ENCODE measurements around the gene ARHGEF2. TPM values are rescaled to one million over a fixed set of nuclear protein-coding genes. Genes with fewer than 3 reads are reported as not detected.

Gene ARHGEF2
- total and polyA plus RNA-seq, 9 of the 15 experiments (the other 6 are each of a cell fraction or from before 2014, with no cell fraction given) = 7.1 to 162 (median 62.2) TPM

- peaks cover 2 to 7% of the 10 kb centered on the region in 2 experiments; a peak in 4 of 5 replicates for H3K4me1 ChIP-seq (replicated peaks in 1 of 2; ENCODE audit: control insufficient read depth in 2 of 2, insufficient read depth in 2 of 2, low read length in 2 of 2)
- ChIA-PET POLR2A (interaction anchor here (0.6 to 1.7 kb wide), 10 partner anchors 8 to 447 kb away, joined by 3 to 6 read pairs (median 4); no protein-coding TSS in a partner anchor), CTCF (ENCODE audit: low intra/inter-chr PET ratio) (interaction anchor here (0.7 to 3.5 kb wide), 3 partner anchors 51 to 128 kb away, joined by 3 to 42 read pairs (median 5); partner anchors contain the start of gene KHDC4)
- in situ Hi-C loops (cut with MboI) = no loop called here
- no peaks in the 10 kb centered on the region for H3K36me3 ChIP-seq (ENCODE audit: control insufficient read depth, insufficient read depth, low read length)
- no TSS peak for BruUV-seq (replicated peaks)
- no peak overlapping the region for H3K4me2 ChIP-seq (ENCODE audit: insufficient read depth, low read length)
- DNase-seq (ENCODE audit: extremely low read depth in 1 of 4, low spot score in 3 of 4) = peak; percentile 69 to 76 (median 72)
- H3K27ac ChIP-seq (ENCODE audit: extremely low read depth, low read depth, low read length) = no peak overlapping the region
- no peak overlapping the region for H3K4me3 ChIP-seq
- H4K20me1 ChIP-seq (replicated peaks; ENCODE audit: control insufficient read depth, insufficient read depth, low read length) = no peaks in the 10 kb centered on the region
- FAIRE-seq = peak; percentile 92
- 42% methylated on average over 9 of the region's 9 CpGs for WGBS (ENCODE audit: insufficient coverage, low coverage, missing lambda C conversion rate)
- H3K9me3 ChIP-seq (replicated peaks; ENCODE audit: control insufficient read depth, insufficient read depth, low read depth, low read length) = no peaks in the 10 kb centered on the region
- intact Hi-C loops (cut with micrococcal nuclease) = loop anchor here (1.0 to 5.0 kb wide), 2 partner anchors 51 to 257 kb away; no protein-coding TSS in a partner anchor
- no peaks in the 10 kb centered on the region for H3K9me1 ChIP-seq (ENCODE audit: control insufficient read depth, insufficient read depth, low read length)
- no peaks in the 10 kb centered on the region for H3K79me2 ChIP-seq (ENCODE audit: control insufficient read depth, insufficient read depth, low read length)
- no peak overlapping the region; the same call in 1 of the 2 replicates for H2AFZ ChIP-seq (ENCODE audit: low read depth, low read length)
- peak; percentile 95 for ATAC-seq
- H3K9ac ChIP-seq (ENCODE audit: insufficient read depth in 1 of 2, low read depth in 2 of 2, low read length in 2 of 2) = peak overlapping the region in 1 of 2 experiments; percentile 14; a peak in 1 of 4 replicates
- H3K27me3 ChIP-seq (ENCODE audit: control insufficient read depth in 2 of 2, insufficient read depth in 2 of 2, low read length in 2 of 2) = no peaks in the 10 kb centered on the region
- peak; percentile 65; the same call in 1 of the 2 replicates for TF ChIP-seq RB1 (IDR thresholded peaks at IDR 0.05; ENCODE audit: low read depth)
- no peak for TF ChIP-seq MAFF (IDR thresholded peaks at IDR 0.05; ENCODE audit: low read length)
- TF ChIP-seq ZFPM2 (CRISPR knock-in tag; IDR thresholded peaks at IDR 0.05) = no peak
- TF ChIP-seq ZNF395 (CRISPR knock-in tag; IDR thresholded peaks at IDR 0.05) = no peak
- TF ChIP-seq, protein P1, sequence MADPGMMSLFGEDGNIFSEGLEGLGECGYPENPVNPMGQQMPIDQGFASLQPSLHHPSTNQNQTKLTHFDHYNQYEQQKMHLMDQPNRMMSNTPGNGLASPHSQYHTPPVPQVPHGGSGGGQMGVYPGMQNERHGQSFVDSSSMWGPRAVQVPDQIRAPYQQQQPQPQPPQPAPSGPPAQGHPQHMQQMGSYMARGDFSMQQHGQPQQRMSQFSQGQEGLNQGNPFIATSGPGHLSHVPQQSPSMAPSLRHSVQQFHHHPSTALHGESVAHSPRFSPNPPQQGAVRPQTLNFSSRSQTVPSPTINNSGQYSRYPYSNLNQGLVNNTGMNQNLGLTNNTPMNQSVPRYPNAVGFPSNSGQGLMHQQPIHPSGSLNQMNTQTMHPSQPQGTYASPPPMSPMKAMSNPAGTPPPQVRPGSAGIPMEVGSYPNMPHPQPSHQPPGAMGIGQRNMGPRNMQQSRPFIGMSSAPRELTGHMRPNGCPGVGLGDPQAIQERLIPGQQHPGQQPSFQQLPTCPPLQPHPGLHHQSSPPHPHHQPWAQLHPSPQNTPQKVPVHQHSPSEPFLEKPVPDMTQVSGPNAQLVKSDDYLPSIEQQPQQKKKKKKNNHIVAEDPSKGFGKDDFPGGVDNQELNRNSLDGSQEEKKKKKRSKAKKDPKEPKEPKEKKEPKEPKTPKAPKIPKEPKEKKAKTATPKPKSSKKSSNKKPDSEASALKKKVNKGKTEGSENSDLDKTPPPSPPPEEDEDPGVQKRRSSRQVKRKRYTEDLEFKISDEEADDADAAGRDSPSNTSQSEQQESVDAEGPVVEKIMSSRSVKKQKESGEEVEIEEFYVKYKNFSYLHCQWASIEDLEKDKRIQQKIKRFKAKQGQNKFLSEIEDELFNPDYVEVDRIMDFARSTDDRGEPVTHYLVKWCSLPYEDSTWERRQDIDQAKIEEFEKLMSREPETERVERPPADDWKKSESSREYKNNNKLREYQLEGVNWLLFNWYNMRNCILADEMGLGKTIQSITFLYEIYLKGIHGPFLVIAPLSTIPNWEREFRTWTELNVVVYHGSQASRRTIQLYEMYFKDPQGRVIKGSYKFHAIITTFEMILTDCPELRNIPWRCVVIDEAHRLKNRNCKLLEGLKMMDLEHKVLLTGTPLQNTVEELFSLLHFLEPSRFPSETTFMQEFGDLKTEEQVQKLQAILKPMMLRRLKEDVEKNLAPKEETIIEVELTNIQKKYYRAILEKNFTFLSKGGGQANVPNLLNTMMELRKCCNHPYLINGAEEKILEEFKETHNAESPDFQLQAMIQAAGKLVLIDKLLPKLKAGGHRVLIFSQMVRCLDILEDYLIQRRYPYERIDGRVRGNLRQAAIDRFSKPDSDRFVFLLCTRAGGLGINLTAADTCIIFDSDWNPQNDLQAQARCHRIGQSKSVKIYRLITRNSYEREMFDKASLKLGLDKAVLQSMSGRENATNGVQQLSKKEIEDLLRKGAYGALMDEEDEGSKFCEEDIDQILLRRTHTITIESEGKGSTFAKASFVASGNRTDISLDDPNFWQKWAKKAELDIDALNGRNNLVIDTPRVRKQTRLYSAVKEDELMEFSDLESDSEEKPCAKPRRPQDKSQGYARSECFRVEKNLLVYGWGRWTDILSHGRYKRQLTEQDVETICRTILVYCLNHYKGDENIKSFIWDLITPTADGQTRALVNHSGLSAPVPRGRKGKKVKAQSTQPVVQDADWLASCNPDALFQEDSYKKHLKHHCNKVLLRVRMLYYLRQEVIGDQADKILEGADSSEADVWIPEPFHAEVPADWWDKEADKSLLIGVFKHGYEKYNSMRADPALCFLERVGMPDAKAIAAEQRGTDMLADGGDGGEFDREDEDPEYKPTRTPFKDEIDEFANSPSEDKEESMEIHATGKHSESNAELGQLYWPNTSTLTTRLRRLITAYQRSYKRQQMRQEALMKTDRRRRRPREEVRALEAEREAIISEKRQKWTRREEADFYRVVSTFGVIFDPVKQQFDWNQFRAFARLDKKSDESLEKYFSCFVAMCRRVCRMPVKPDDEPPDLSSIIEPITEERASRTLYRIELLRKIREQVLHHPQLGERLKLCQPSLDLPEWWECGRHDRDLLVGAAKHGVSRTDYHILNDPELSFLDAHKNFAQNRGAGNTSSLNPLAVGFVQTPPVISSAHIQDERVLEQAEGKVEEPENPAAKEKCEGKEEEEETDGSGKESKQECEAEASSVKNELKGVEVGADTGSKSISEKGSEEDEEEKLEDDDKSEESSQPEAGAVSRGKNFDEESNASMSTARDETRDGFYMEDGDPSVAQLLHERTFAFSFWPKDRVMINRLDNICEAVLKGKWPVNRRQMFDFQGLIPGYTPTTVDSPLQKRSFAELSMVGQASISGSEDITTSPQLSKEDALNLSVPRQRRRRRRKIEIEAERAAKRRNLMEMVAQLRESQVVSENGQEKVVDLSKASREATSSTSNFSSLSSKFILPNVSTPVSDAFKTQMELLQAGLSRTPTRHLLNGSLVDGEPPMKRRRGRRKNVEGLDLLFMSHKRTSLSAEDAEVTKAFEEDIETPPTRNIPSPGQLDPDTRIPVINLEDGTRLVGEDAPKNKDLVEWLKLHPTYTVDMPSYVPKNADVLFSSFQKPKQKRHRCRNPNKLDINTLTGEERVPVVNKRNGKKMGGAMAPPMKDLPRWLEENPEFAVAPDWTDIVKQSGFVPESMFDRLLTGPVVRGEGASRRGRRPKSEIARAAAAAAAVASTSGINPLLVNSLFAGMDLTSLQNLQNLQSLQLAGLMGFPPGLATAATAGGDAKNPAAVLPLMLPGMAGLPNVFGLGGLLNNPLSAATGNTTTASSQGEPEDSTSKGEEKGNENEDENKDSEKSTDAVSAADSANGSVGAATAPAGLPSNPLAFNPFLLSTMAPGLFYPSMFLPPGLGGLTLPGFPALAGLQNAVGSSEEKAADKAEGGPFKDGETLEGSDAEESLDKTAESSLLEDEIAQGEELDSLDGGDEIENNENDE (IDR thresholded peaks at IDR 0.05; ENCODE audit: low read depth, low read length) = no peak
Observed at GRCh38 chr1:155989242-155990004, 11.1 kb upstream of the ARHGEF2 start.

All from K562 (cell line).